K562 (cell line): ENCODE data around the gene KIF9. TPM values are rescaled to one million over a fixed set of nuclear protein-coding genes. Genes with fewer than 3 reads are reported as not detected.

Experiments
- ATAC-seq: fragments of 200-7000 bp; cut with Tn5 transposase; 3 replicates; pipeline ENCODE4 v1.9.1; 2020; ENCODE audit warnings: moderate library complexity
- BruUV-seq: library from RNA; stranded (reverse); fragments of 400-500 nt; replicated peaks from 2 replicates; lab custom pipeline; 2021; lab: Mats Ljungman, UMichigan
- CTCF ChIA-PET: fragments of 300-600 bp; formaldehyde crosslinking; extraction: SDS; loops from one replicate; lab custom pipeline; 2021; ENCODE audit warnings: low intra/inter-chr PET ratio; lab: Yijun Ruan, JAX
- POLR2A ChIA-PET: fragments of 300-600, 350-650 bp; sonication (Branson Sonifier 250); formaldehyde crosslinking; extraction: SDS; loops from one replicate; lab custom pipeline; 2021; ENCODE audit warnings: antibody characterized with exemption, inconsistent platforms; lab: Yijun Ruan, JAX
- DNase-seq, 4 experiments: peaks; one replicate each; pipeline versions ENCODE4 v3.0.0 to v3.0.0-alpha.2; 2011 to 2018; ENCODE audit warnings: low spot score in 3 of 4, mixed read lengths in 3 of 4; ENCODE audit errors: extremely low read depth in 1 of 4
- FAIRE-seq: peaks from 2 replicates; lab custom pipeline; 2011; peaks lifted over from hg19 to GRCh38; lab: Jason Lieb, UNC
- H2AFZ ChIP-seq: 2 replicates; pipeline ENCODE4 v1.6.0; 2011; ENCODE audit warnings: low read depth, low read length, control low read depth, inconsistent platforms
- H3K27ac ChIP-seq: fragments of 200-600 bp; 3 replicates; pipeline ENCODE4 v1.8.0; 2011; ENCODE audit warnings: low read depth, mild to moderate bottlenecking, control low read depth, inconsistent platforms, low read length, moderate library complexity, mixed read lengths; ENCODE audit errors: extremely low read depth
- H3K27me3 ChIP-seq, 2 experiments: fragments of 300-600 bp in 1 of 2; 2 replicates in 1 of 2; 3 replicates in 1 of 2; pipeline versions ENCODE4 v1.6.0 to v1.8.0; 2011; ENCODE audit warnings: inconsistent platforms in 2 of 2, low read length in 2 of 2, mild to moderate bottlenecking in 1 of 2, mixed read lengths in 1 of 2, moderate library complexity in 1 of 2; ENCODE audit not compliant: control insufficient read depth in 2 of 2, insufficient read depth in 2 of 2
- H3K36me3 ChIP-seq: fragments of 300-600 bp; 3 replicates; pipeline ENCODE4 v1.8.0; 2011; ENCODE audit warnings: mild to moderate bottlenecking, low read length, inconsistent platforms; ENCODE audit not compliant: control insufficient read depth, insufficient read depth
- H3K4me1 ChIP-seq, 2 experiments: fragments of 200-600 bp in 1 of 2; replicated peaks in 1 of 2; 2 replicates in 1 of 2; 3 replicates in 1 of 2; pipeline versions ENCODE4 v1.5.1 to v1.8.0; 2011; ENCODE audit warnings: inconsistent platforms in 2 of 2, low read length in 2 of 2, mild to moderate bottlenecking in 1 of 2, mixed read lengths in 1 of 2, moderate library complexity in 1 of 2; ENCODE audit not compliant: control insufficient read depth in 2 of 2, insufficient read depth in 2 of 2
- H3K4me2 ChIP-seq: 2 replicates; pipeline ENCODE4 v1.6.1; 2011; ENCODE audit warnings: low read length, control low read depth, inconsistent platforms, mixed read lengths; ENCODE audit not compliant: insufficient read depth
- H3K4me3 ChIP-seq: fragments of 200-600 bp; sonication (generic), shearing (Covaris generic); 2 replicates; pipeline ENCODE4 v1.5.1; 2016; ENCODE audit warnings: control low read depth, inconsistent platforms
- H3K79me2 ChIP-seq: fragments of 200-600 bp; 3 replicates; pipeline ENCODE4 v1.8.0; 2011; ENCODE audit warnings: low read length, inconsistent platforms; ENCODE audit not compliant: control insufficient read depth, insufficient read depth
- H3K9ac ChIP-seq, 2 experiments: 2 replicates each; pipeline versions ENCODE4 v1.6.0 to v1.6.1; 2011; ENCODE audit warnings: low read depth in 2 of 2, low read length in 2 of 2, control low read depth in 1 of 2, inconsistent platforms in 1 of 2, mild to moderate bottlenecking in 1 of 2, mixed read lengths in 1 of 2; ENCODE audit not compliant: insufficient read depth in 1 of 2
- H3K9me1 ChIP-seq: one replicate; pipeline ENCODE4 v1.6.0; 2011; ENCODE audit warnings: inconsistent platforms, mild to moderate bottlenecking, low read length, moderate library complexity; ENCODE audit not compliant: control insufficient read depth, insufficient read depth
- H3K9me3 ChIP-seq: replicated peaks from 2 replicates; pipeline ENCODE4 v1.5.1; 2011; ENCODE audit warnings: low read depth, low read length, inconsistent platforms; ENCODE audit not compliant: control insufficient read depth, insufficient read depth
- H4K20me1 ChIP-seq: replicated peaks from 2 replicates; pipeline ENCODE4 v1.6.1; 2011; ENCODE audit warnings: low read length, inconsistent platforms, mixed read lengths; ENCODE audit not compliant: control insufficient read depth, insufficient read depth
- CBFA2T2 ChIP-seq: fragments of 450-650 bp; conservative IDR thresholded peaks from 2 replicates; pipeline ENCODE4 v1.6.1; 2017; ENCODE audit warnings: mild to moderate bottlenecking
- CBFA2T3 ChIP-seq: fragments of 450-650 bp; IDR thresholded peaks from 2 replicates; pipeline ENCODE4 v1.6.1; 2017
- CBX3 ChIP-seq, 2 experiments: IDR thresholded peaks; 1 replicate in 1 of 2; 2 replicates in 1 of 2; pipeline ENCODE4 v1.6.1; 2012; ENCODE audit warnings: inconsistent platforms in 2 of 2, low read length in 2 of 2, borderline replicate concordance in 1 of 2, control low read depth in 1 of 2
- CEBPB ChIP-seq: fragments of 450-650 bp; IDR thresholded peaks from 2 replicates; pipeline ENCODE4 v1.6.1; 2016; ENCODE audit warnings: missing genetic modification characterization, missing compliant biosample characterization
- ILK ChIP-seq: fragments of 450-650 bp; IDR thresholded peaks from 2 replicates; pipeline ENCODE4 v1.6.1; 2016; ENCODE audit warnings: missing genetic modification characterization, low read depth, mild to moderate bottlenecking, missing compliant biosample characterization, moderate library complexity, borderline replicate concordance
- NCOR1 ChIP-seq: fragments of 450-650 bp; IDR thresholded peaks from 2 replicates; pipeline ENCODE4 v1.6.1; 2016; ENCODE audit warnings: mild to moderate bottlenecking, moderate library complexity
- NFE2 ChIP-seq: IDR thresholded peaks from 2 replicates; pipeline ENCODE4 v1.6.1; 2014; ENCODE audit warnings: antibody characterized with exemption, low read depth
- NFIC ChIP-seq: fragments of 450-650 bp; IDR thresholded peaks from 2 replicates; pipeline ENCODE4 v1.6.1; 2017; ENCODE audit warnings: mild to moderate bottlenecking, inconsistent platforms
- RBM25 ChIP-seq: fragments of 200-400 bp; formaldehyde crosslinking; IDR thresholded peaks from 2 replicates; pipeline ENCODE4 v1.6.1; 2018; ENCODE audit warnings: low read length, low read depth, moderate library complexity; ENCODE audit not compliant: severe bottlenecking
- TAL1 ChIP-seq: fragments of 450-650 bp; IDR thresholded peaks from 2 replicates; pipeline ENCODE4 v1.6.1; 2016; ENCODE audit warnings: mild to moderate bottlenecking
- TCFL5 ChIP-seq: fragments of 250-450 bp; sonication (Bioruptor Pico); conservative IDR thresholded peaks from 2 replicates; pipeline ENCODE4 v1.6.1; 2021; ENCODE audit warnings: mild to moderate bottlenecking, moderate library complexity, matching md5 sums
- TRIM24 ChIP-seq, 2 experiments: fragments of 450-650 bp; IDR thresholded peaks; 2 replicates each; pipeline ENCODE4 v1.6.1; 2016
- XRCC3 ChIP-seq: fragments of 450-650 bp; IDR thresholded peaks from 2 replicates; pipeline ENCODE4 v1.6.1; 2017; ENCODE audit warnings: mild to moderate bottlenecking, moderate library complexity
- ZFP30 ChIP-seq: fragments of 250-450 bp; sonication (Bioruptor Pico); IDR thresholded peaks from 2 replicates; pipeline ENCODE4 v1.8.0; 2022; ENCODE audit warnings: moderate library complexity, mild to moderate bottlenecking, inconsistent platforms, borderline replicate concordance
- ZNF121 ChIP-seq: sonication (generic); formaldehyde crosslinking; conservative IDR thresholded peaks from 2 replicates; pipeline ENCODE4 v1.8.0; 2022; ENCODE audit warnings: missing genetic modification reagents
- ZNF124 ChIP-seq: sonication (generic); formaldehyde crosslinking; IDR thresholded peaks from 2 replicates; pipeline ENCODE4 v1.8.1; 2022; ENCODE audit warnings: missing genetic modification reagents
- WGBS: fragments of 100-300 bp; shearing (Covaris generic); methylation state at CpG from one replicate; pipeline ENCODE4 v1.1.6; 2016; ENCODE audit warnings: low coverage, mixed read lengths; ENCODE audit not compliant: insufficient coverage; ENCODE audit errors: missing lambda C conversion rate; 5-methylcytosine and 5-hydroxymethylcytosine counted together
- in situ Hi-C: fragments of 300-500 bp; cut with MboI; formaldehyde crosslinking; loops from 4 replicates; pipeline ENCODE4 v1.15.0; 2018; ENCODE audit warnings: inconsistent platforms, mixed read lengths
- intact Hi-C: fragments of 100-400 bp; cut with micrococcal nuclease; formaldehyde crosslinking; loops from 2 replicates; pipeline ENCODE4 v1.14.2; 2022
- polyA plus RNA-seq, 8 experiments: library from polyadenylated mRNA; depleted of rRNA in 4 of 8; stranded (reverse) in 5 of 8; unstranded in 3 of 8; fragments of >200 nt; fragmentation: Nextera tagmentation in 2 of 8; fragmentation: Illumina TruSeq in 1 of 8; extraction: Ambion mirVana in 2 of 8; extraction: Trizol in 1 of 8; gene quantifications; 2 replicates each; pipeline versions ENCODE4 v1.2.1 to v1.2.3, GENCODE V29; 2011 to 2014; ENCODE audit warnings: inconsistent platforms in 1 of 8, missing spikeins in 1 of 8
- total RNA-seq, 7 experiments: library from RNA; depleted of rRNA in 6 of 7; stranded (reverse); fragments of >200 nt in 6 of 7; fragmentation: Illumina TruSeq in 2 of 7; extraction: Trizol in 2 of 7; gene quantifications; 2 replicates each; pipeline versions ENCODE4 v1.2.1 to v1.2.3, GENCODE V29; 2011 to 2021; ENCODE audit warnings: low replicate concordance in 1 of 7

Gene KIF9
- total and polyA plus RNA-seq, 9 of the 15 experiments (the other 6 are each of a cell fraction or from before 2014, with no cell fraction given), result 16.9 to 56.9 (median 25.0) TPM

- Histone ChIP-seq H3K27ac (no peak overlapping the region), H2AFZ (no peak overlapping the region), H3K9me1 (no peaks in the 10 kb centered on the region), H3K9me3 (peaks cover 8% of the 10 kb centered on the region; the same call in 1 of the 2 replicates), H3K79me2 (no peaks in the 10 kb centered on the region), H4K20me1 (no peaks in the 10 kb centered on the region), H3K27me3 (no peaks in the 10 kb centered on the region), H3K4me1 (peaks cover 0 to 1% of the 10 kb centered on the region in 2 experiments; a peak in 2 of 5 replicates), H3K4me3 (no peak overlapping the region), H3K36me3 (no peaks in the 10 kb centered on the region), H3K9ac (no peak overlapping the region), H3K4me2 (no peak overlapping the region)
- in situ Hi-C loops (no loop called here), intact Hi-C loops (no loop called here)
- 33% methylated on average over 4 of the region's 4 CpGs for WGBS
- POLR2A ChIA-PET, result interaction anchor here (0.8 kb wide), 1 partner anchor 7 kb away, joined by 3 read pairs; no protein-coding TSS in a partner anchor
- no TSS peak for BruUV-seq
- TF ChIP-seq RBM25 (peak; percentile 68), ZNF124 (no peak), CBFA2T2 (peak; percentile 75), CBX3 (IDR thresholded peaks at IDR 0.05; ENCODE audit: borderline replicate concordance in 1 of 2, low read length in 2 of 2) (peak in 1 of 2 experiments; percentile 81; a peak in 2 of 3 replicates), CBFA2T3 (peak; percentile 84), TRIM24 (IDR thresholded peaks at IDR 0.05) (peak; percentile 52 to 83; a peak in 3 of 4 replicates), NCOR1 (peak; percentile 35; the same call in 1 of the 2 replicates), NFIC (0 out of 2 replicates have a peak, but pooled peaks have one; percentile 4), ZFP30 (CRISPR knock-in tag) (no peak), NFE2 (no peak), XRCC3 (no peak), TAL1 (peak; percentile 24; the same call in 1 of the 2 replicates), ILK (no peak), ZNF121 (CRISPR knock-in tag) (peak; percentile 85), TCFL5 (CRISPR knock-in tag) (no peak), CEBPB (tag) (0 out of 2 replicates have a peak, but pooled peaks have one; percentile 14)
- CTCF ChIA-PET, result no interaction called here
- no peak for ATAC-seq
- peak in 1 of 4 experiments; percentile 32 for DNase-seq
- no peak for FAIRE-seq
These were observed 88.4 kb downstream of the KIF9 start for GRCh38 chr3:47193871-47194859.
